GM12873 (cell line): ENCODE results near the gene AXIN2.

Experiments used
- TF ChIP-seq, protein P1 (sequence below): IDR thresholded peaks from 2 replicates; pipeline ENCODE4 v1.5.1; 2012; ENCODE audit warnings: low read depth, mild to moderate bottlenecking, moderate library complexity, low read length, control low read depth; ENCODE audit not compliant: insufficient read depth; ENCODE audit errors: missing control alignments

The AXIN2 gene

GRCh38 chr17:65487161-65487560 lies 74.3 kb downstream of the AXIN2 start:
- TF ChIP-seq, protein P1, sequence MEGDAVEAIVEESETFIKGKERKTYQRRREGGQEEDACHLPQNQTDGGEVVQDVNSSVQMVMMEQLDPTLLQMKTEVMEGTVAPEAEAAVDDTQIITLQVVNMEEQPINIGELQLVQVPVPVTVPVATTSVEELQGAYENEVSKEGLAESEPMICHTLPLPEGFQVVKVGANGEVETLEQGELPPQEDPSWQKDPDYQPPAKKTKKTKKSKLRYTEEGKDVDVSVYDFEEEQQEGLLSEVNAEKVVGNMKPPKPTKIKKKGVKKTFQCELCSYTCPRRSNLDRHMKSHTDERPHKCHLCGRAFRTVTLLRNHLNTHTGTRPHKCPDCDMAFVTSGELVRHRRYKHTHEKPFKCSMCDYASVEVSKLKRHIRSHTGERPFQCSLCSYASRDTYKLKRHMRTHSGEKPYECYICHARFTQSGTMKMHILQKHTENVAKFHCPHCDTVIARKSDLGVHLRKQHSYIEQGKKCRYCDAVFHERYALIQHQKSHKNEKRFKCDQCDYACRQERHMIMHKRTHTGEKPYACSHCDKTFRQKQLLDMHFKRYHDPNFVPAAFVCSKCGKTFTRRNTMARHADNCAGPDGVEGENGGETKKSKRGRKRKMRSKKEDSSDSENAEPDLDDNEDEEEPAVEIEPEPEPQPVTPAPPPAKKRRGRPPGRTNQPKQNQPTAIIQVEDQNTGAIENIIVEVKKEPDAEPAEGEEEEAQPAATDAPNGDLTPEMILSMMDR: no peak

GRCh38 chr17:65485388-65486299 lies 75.8 kb downstream of the AXIN2 start:
- TF ChIP-seq, protein P1: no peak

DNA sequence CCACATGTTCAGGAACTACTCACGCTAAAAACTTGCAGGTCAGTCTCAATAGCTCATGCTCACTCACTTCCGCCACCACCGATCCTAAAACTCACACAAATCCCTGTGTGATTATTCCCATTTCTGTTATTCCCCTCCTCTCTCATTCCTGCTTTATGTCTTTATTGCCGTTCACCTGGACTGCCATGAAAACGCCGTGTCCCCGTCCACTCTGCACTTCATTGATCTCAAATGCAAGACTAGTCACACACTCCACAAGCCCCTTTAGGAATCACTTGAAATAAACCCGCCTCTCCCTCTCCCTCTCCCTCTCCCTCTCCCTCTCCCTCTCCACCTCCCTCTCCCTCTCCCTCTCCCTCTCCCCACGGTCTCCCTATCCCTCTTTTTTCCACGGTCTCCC lies 78.0 kb downstream of the AXIN2 start:
- TF ChIP-seq, protein P1: no peak

DNA sequence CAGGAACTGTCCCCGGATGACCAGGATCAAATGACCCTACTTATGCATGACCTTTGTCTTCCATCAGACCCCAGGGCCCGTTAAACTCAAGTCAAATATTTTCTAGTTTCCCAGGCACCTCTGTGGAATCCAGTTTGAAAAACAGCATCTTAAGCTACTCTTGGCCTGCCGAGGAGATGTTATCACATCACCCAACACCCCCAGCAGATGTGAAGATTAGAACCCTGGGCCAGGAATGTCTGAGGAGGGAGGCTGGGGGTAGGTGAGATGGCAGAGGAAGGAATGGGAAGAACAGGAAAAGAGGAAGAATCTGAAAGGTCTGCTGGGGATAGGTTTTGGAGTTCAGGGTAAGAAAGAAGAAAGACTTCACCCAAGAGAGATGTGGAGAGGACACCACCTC lies 79.2 kb downstream of the AXIN2 start:
- TF ChIP-seq, protein P1: no peak

GRCh38 chr17:65479282-65479681 lies 82.2 kb downstream of the AXIN2 start:
- TF ChIP-seq, protein P1: no peak
